Ishikawa (cell line): Measurements from ENCODE around the gene DHX8.

Experiments used
- CEBPB ChIP-seq: IDR thresholded peaks from 2 replicates; pipeline ENCODE4 v1.6.1; 2012
- CREB1 ChIP-seq: IDR thresholded peaks from 2 replicates; pipeline ENCODE4 v1.6.1; 2012; ENCODE audit warnings: low read depth
- EGR1 ChIP-seq: IDR thresholded peaks from 2 replicates; pipeline ENCODE4 v1.6.1; 2012
- EP300 ChIP-seq: IDR thresholded peaks from 2 replicates; pipeline ENCODE4 v1.6.1; 2012; ENCODE audit warnings: borderline replicate concordance
- FOXM1 ChIP-seq: IDR thresholded peaks from 2 replicates; pipeline ENCODE4 v1.6.1; 2012; ENCODE audit warnings: low read depth, borderline replicate concordance
- MAX ChIP-seq: IDR thresholded peaks from 2 replicates; pipeline ENCODE4 v1.6.1; 2012
- NFIC ChIP-seq: IDR thresholded peaks from 2 replicates; pipeline ENCODE4 v1.6.1; 2012
- RAD21 ChIP-seq: IDR thresholded peaks from 2 replicates; pipeline ENCODE4 v1.6.1; 2012; ENCODE audit warnings: low read depth
- REST ChIP-seq: IDR thresholded peaks from 2 replicates; pipeline ENCODE4 v1.6.1; 2012; ENCODE audit warnings: low read depth, mild to moderate bottlenecking
- TAF1 ChIP-seq: IDR thresholded peaks from 2 replicates; pipeline ENCODE4 v1.6.1; 2012; ENCODE audit warnings: low read depth, mild to moderate bottlenecking
- TCF12 ChIP-seq: IDR thresholded peaks from 2 replicates; pipeline ENCODE4 v1.6.1; 2012; ENCODE audit warnings: low read depth
- TEAD4 ChIP-seq: IDR thresholded peaks from 2 replicates; pipeline ENCODE4 v1.6.1; 2012
- USF1 ChIP-seq: IDR thresholded peaks from 2 replicates; pipeline ENCODE4 v1.6.1; 2012
- YY1 ChIP-seq: IDR thresholded peaks from 2 replicates; pipeline ENCODE4 v1.6.1; 2012; ENCODE audit warnings: low read depth
- ZBTB7A ChIP-seq: IDR thresholded peaks from 2 replicates; pipeline ENCODE4 v1.6.1; 2012; ENCODE audit warnings: low read depth

The DHX8 gene

GRCh38 chr17:43547189-43547550 is 63.4 kb downstream of the DHX8 start:
- TF ChIP-seq TCF12 (no peak), YY1 (no peak), EGR1 (no peak), CEBPB (no peak)

GRCh38 chr17:43547659-43548256 is 64.0 kb downstream of the DHX8 start:
- TF ChIP-seq YY1 (no peak), ZBTB7A (no peak), EP300 (no peak), NFIC (no peak), TEAD4 (no peak), FOXM1 (no peak), EGR1 (no peak), USF1 (no peak), CEBPB (no peak), RAD21 (no peak), REST (no peak), TAF1 (no peak)

GRCh38 chr17:43548689-43549379 is 65.1 kb downstream of the DHX8 start:
- TF ChIP-seq ZBTB7A (no peak), TCF12 (no peak), EP300 (no peak), NFIC (no peak), CEBPB (no peak), TEAD4 (no peak), USF1 (no peak), MAX (no peak), YY1 (no peak), REST (no peak)

- TF ChIP-seq FOXM1 (no peak), TAF1 (no peak), YY1 (no peak), EP300 (no peak)
Observed at GRCh38 chr17:43549496-43549895, 65.7 kb downstream of the DHX8 start.

- no peak for TF ChIP-seq USF1
- no peak for TF ChIP-seq REST
- no peak for TF ChIP-seq CEBPB
- no peak for TF ChIP-seq FOXM1
- TF ChIP-seq YY1: no peak
- TF ChIP-seq TEAD4: no peak
- TF ChIP-seq TAF1: no peak
- TF ChIP-seq CREB1: no peak
- TF ChIP-seq EP300: no peak
- TF ChIP-seq MAX: no peak
- no peak for TF ChIP-seq NFIC
- no peak for TF ChIP-seq TCF12
- TF ChIP-seq EGR1: no peak
- no peak for TF ChIP-seq RAD21
- TF ChIP-seq ZBTB7A: no peak
Observed at GRCh38 chr17:43550754-43551153, 67.0 kb downstream of the DHX8 start.
